K562 (cell line): ENCODE measurements around the gene PLEKHA6. TPM values are rescaled to one million over a fixed set of nuclear protein-coding genes. Genes with fewer than 3 reads are reported as not detected.
A peak's percentile ranks its signal among the peaks of the same experiment; 100 is the strongest.

ENCODE experiments used
- BCLAF1 ChIP-seq, 2 experiments: fragments of 450-650 bp in 1 of 2; IDR thresholded peaks; 2 replicates each; pipeline ENCODE4 v1.6.1; 2011 to 2017; ENCODE audit warnings: low read depth in 2 of 2, antibody characterized with exemption in 1 of 2, borderline replicate concordance in 1 of 2, low read length in 1 of 2, mild to moderate bottlenecking in 1 of 2, mixed read lengths in 1 of 2; ENCODE audit not compliant: control insufficient read depth in 1 of 2
- ETV5 ChIP-seq: sonication (generic); formaldehyde crosslinking; IDR thresholded peaks from 2 replicates; pipeline ENCODE4 v1.4.0; 2020; ENCODE audit warnings: low read depth, mild to moderate bottlenecking, missing genetic modification reagents
- FOXK1 ChIP-seq: sonication (generic); formaldehyde crosslinking; IDR thresholded peaks from 2 replicates; pipeline ENCODE4 v1.8.0; 2022; ENCODE audit warnings: missing genetic modification reagents, mild to moderate bottlenecking, borderline replicate concordance
- HNRNPK ChIP-seq: fragments of 200-400 bp; formaldehyde crosslinking; IDR thresholded peaks from one replicate; pipeline ENCODE4 v1.6.1; 2018; ENCODE audit warnings: mild to moderate bottlenecking, low read depth, low read length; ENCODE audit not compliant: poor library complexity, severe bottlenecking
- HNRNPUL1 ChIP-seq: fragments of 200-400 bp; formaldehyde crosslinking; IDR thresholded peaks from 2 replicates; pipeline ENCODE4 v1.6.1; 2017; ENCODE audit warnings: low read length
- MAFG ChIP-seq: fragments of 450-650 bp; conservative IDR thresholded peaks from 2 replicates; pipeline ENCODE4 v1.6.1; 2016; ENCODE audit warnings: missing genetic modification characterization, missing compliant biosample characterization
- NR2C2 ChIP-seq, 2 experiments: fragments of 200-800 bp in 1 of 2; sonication (Bioruptor generic) in 1 of 2; sonication (generic) in 1 of 2; formaldehyde crosslinking in 1 of 2; IDR thresholded peaks; 2 replicates each; pipeline versions ENCODE4 v1.6.1 to v1.8.0; 2016 to 2022; ENCODE audit warnings: mild to moderate bottlenecking in 1 of 2, missing compliant biosample characterization in 1 of 2, missing genetic modification characterization in 1 of 2, missing genetic modification reagents in 1 of 2
- PHB2 ChIP-seq: fragments of 450-650 bp; IDR thresholded peaks from 2 replicates; pipeline ENCODE4 v1.6.1; 2017; ENCODE audit warnings: low read depth
- RBM34 ChIP-seq: fragments of 200-400 bp; formaldehyde crosslinking; IDR thresholded peaks from 2 replicates; pipeline ENCODE4 v1.6.1; 2018; ENCODE audit warnings: low read length, borderline replicate concordance; ENCODE audit not compliant: insufficient read depth
- SMARCA4 ChIP-seq: fragments of 450-650 bp; IDR thresholded peaks from 2 replicates; pipeline ENCODE4 v1.6.1; 2016
- TCF3 ChIP-seq: sonication (generic); formaldehyde crosslinking; IDR thresholded peaks from 2 replicates; pipeline ENCODE4 v1.4.0; 2020; ENCODE audit warnings: mild to moderate bottlenecking, missing genetic modification reagents
- TEAD4 ChIP-seq, 2 experiments: sonication (generic) in 1 of 2; formaldehyde crosslinking in 1 of 2; IDR thresholded peaks; 2 replicates each; pipeline versions ENCODE4 v1.6.1 to v1.8.0; 2012 to 2022; ENCODE audit warnings: borderline replicate concordance in 1 of 2, inconsistent platforms in 1 of 2, low read length in 1 of 2, mild to moderate bottlenecking in 1 of 2, missing genetic modification reagents in 1 of 2
- ZFP1 ChIP-seq: fragments of 450-650 bp; formaldehyde crosslinking; IDR thresholded peaks from 2 replicates; pipeline ENCODE4 v1.4.0; 2020; ENCODE audit warnings: mild to moderate bottlenecking, mixed read lengths
- ZFPM2 ChIP-seq: fragments of 250-450 bp; sonication (Bioruptor Pico); IDR thresholded peaks from 2 replicates; pipeline ENCODE4 v1.5.1; 2022; ENCODE audit warnings: mild to moderate bottlenecking
- ZNF239 ChIP-seq: fragments of 250-450 bp; sonication (Bioruptor Pico); IDR thresholded peaks from 2 replicates; pipeline ENCODE4 v1.4.0; 2020; ENCODE audit warnings: mild to moderate bottlenecking
- ZNF253 ChIP-seq: fragments of 250-450 bp; sonication (Bioruptor Pico); conservative IDR thresholded peaks from 2 replicates; pipeline ENCODE4 v1.6.1; 2021; ENCODE audit warnings: mild to moderate bottlenecking
- ZNF263 ChIP-seq: sonication (generic); formaldehyde crosslinking; IDR thresholded peaks from 2 replicates; pipeline ENCODE4 v1.8.0; 2022; ENCODE audit warnings: mild to moderate bottlenecking, missing genetic modification reagents, borderline replicate concordance
- ZNF395 ChIP-seq: fragments of 200-800 bp; sonication (Bioruptor generic); IDR thresholded peaks from 2 replicates; pipeline ENCODE4 v1.6.1; 2017; ENCODE audit warnings: missing genetic modification characterization, missing compliant biosample characterization
- ZNF398 ChIP-seq: fragments of 250-450 bp; sonication (Bioruptor Pico); IDR thresholded peaks from 2 replicates; pipeline ENCODE4 v1.8.0; 2021; ENCODE audit warnings: moderate library complexity, mild to moderate bottlenecking, inconsistent platforms
- polyA plus RNA-seq, 8 experiments: library from polyadenylated mRNA; depleted of rRNA in 4 of 8; stranded (reverse) in 5 of 8; unstranded in 3 of 8; fragments of >200 nt; fragmentation: Nextera tagmentation in 2 of 8; fragmentation: Illumina TruSeq in 1 of 8; extraction: Ambion mirVana in 2 of 8; extraction: Trizol in 1 of 8; gene quantifications; 2 replicates each; pipeline versions ENCODE4 v1.2.1 to v1.2.3, GENCODE V29; 2011 to 2014; ENCODE audit warnings: inconsistent platforms in 1 of 8, missing spikeins in 1 of 8
- total RNA-seq, 7 experiments: library from RNA; depleted of rRNA in 6 of 7; stranded (reverse); fragments of >200 nt in 6 of 7; fragmentation: Illumina TruSeq in 2 of 7; extraction: Trizol in 2 of 7; gene quantifications; 2 replicates each; pipeline versions ENCODE4 v1.2.1 to v1.2.3, GENCODE V29; 2011 to 2021; ENCODE audit warnings: low replicate concordance in 1 of 7

PLEKHA6 gene
- total and polyA plus RNA-seq, 9 of the 15 experiments (the other 6 are each of a cell fraction or from before 2014, with no cell fraction given), result under 0.01 to 0.33 (median 0.01) TPM; not detected in 4

- 0 out of 2 replicates have a peak, but pooled peaks have one; percentile 35 for TF ChIP-seq NR2C2 (CRISPR knock-in tag; IDR thresholded peaks at IDR 0.05)
- peak; percentile 40; the same call in 1 of the 2 replicates for TF ChIP-seq NR2C2 (tag; IDR thresholded peaks at IDR 0.05)
- TF ChIP-seq SMARCA4, result no peak
- TF ChIP-seq ZFPM2 (CRISPR knock-in tag), result no peak
- no peak for TF ChIP-seq MAFG (tag)
- no peak for TF ChIP-seq ZNF395
- TF ChIP-seq TEAD4 (IDR thresholded peaks at IDR 0.05; ENCODE audit: low read length), result 0 out of 2 replicates have a peak, but pooled peaks have one; percentile 24
- no peak for TF ChIP-seq TEAD4 (CRISPR knock-in tag; IDR thresholded peaks at IDR 0.05; ENCODE audit: borderline replicate concordance)
- TF ChIP-seq HNRNPUL1, result no peak
- no peak for TF ChIP-seq ZNF253 (CRISPR knock-in tag)
- peak; percentile 9; the same call in 1 of the 2 replicates for TF ChIP-seq TCF3 (CRISPR knock-in tag)
- no peak for TF ChIP-seq ZNF398 (CRISPR knock-in tag)
- TF ChIP-seq ETV5 (CRISPR knock-in tag), result 0 out of 2 replicates have a peak, but pooled peaks have one; percentile 27
- no peak for TF ChIP-seq BCLAF1 (IDR thresholded peaks at IDR 0.05; ENCODE audit: borderline replicate concordance in 1 of 2, control insufficient read depth in 1 of 2, low read depth in 2 of 2, low read length in 1 of 2)
- TF ChIP-seq ZNF239, result no peak
- no peak for TF ChIP-seq HNRNPK
- TF ChIP-seq ZNF263 (CRISPR knock-in tag), result peak; percentile 44; the same call in 1 of the 2 replicates
- no peak for TF ChIP-seq RBM34
- TF ChIP-seq FOXK1 (CRISPR knock-in tag), result no peak; the same call in 1 of the 2 replicates
- TF ChIP-seq ZFP1, result no peak
- TF ChIP-seq PHB2, result no peak
These were observed 145.8 kb downstream of the PLEKHA6 start, which contains the start of gene GOLT1A (continued) for GRCh38 chr1:204213668-204214662.
